ENCODE results near the gene CTRB1. TPM values are rescaled to one million over a fixed set of nuclear protein-coding genes. Genes with fewer than 3 reads are reported as not detected.

CTRB1 gene
- total and polyA plus RNA-seq, 2 of the 13 experiments (the other 11 are each of a cell fraction or from before 2014, with no cell fraction given), result not detected

DNA sequence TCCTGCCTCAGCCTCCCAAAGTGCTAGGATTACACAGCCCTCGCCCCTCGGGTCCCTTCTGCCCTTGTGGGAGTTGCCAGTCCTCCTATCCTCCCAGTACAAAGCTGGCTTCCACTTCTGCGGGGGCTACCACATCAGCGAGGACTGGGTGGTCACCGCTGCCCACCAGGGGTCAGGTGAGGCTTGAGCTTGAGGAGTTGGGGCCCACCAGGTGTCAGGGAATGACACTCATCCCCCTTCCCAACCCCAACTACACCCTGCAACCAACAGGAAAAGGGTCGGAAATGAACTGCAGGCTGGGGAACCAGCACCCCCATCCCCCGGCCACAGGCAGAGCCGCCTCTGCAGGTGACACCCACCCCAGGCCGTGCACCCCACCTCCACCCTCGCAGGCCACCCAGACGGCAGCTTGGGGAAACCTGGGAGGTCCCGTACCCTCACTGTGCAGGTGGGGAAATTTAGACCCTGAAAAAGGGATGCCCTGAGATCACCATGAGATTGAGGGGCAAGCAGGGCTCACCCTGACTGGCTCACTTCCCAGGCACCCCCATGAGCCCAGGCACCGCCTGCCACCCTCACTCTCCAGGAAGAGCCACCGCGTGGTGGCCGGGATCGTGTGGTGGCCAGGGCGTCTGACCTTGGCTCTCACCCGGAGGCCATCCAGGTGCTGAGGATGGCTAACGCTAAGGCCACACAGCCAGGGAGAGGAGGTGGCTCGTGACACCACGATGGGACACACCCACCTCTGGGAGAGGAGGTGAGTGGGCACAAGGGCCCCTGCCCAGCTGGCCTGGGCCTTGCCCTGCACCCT lies 8.0 kb downstream of the CTRB1 start (continued):
- TF ChIP-seq, protein P1, sequence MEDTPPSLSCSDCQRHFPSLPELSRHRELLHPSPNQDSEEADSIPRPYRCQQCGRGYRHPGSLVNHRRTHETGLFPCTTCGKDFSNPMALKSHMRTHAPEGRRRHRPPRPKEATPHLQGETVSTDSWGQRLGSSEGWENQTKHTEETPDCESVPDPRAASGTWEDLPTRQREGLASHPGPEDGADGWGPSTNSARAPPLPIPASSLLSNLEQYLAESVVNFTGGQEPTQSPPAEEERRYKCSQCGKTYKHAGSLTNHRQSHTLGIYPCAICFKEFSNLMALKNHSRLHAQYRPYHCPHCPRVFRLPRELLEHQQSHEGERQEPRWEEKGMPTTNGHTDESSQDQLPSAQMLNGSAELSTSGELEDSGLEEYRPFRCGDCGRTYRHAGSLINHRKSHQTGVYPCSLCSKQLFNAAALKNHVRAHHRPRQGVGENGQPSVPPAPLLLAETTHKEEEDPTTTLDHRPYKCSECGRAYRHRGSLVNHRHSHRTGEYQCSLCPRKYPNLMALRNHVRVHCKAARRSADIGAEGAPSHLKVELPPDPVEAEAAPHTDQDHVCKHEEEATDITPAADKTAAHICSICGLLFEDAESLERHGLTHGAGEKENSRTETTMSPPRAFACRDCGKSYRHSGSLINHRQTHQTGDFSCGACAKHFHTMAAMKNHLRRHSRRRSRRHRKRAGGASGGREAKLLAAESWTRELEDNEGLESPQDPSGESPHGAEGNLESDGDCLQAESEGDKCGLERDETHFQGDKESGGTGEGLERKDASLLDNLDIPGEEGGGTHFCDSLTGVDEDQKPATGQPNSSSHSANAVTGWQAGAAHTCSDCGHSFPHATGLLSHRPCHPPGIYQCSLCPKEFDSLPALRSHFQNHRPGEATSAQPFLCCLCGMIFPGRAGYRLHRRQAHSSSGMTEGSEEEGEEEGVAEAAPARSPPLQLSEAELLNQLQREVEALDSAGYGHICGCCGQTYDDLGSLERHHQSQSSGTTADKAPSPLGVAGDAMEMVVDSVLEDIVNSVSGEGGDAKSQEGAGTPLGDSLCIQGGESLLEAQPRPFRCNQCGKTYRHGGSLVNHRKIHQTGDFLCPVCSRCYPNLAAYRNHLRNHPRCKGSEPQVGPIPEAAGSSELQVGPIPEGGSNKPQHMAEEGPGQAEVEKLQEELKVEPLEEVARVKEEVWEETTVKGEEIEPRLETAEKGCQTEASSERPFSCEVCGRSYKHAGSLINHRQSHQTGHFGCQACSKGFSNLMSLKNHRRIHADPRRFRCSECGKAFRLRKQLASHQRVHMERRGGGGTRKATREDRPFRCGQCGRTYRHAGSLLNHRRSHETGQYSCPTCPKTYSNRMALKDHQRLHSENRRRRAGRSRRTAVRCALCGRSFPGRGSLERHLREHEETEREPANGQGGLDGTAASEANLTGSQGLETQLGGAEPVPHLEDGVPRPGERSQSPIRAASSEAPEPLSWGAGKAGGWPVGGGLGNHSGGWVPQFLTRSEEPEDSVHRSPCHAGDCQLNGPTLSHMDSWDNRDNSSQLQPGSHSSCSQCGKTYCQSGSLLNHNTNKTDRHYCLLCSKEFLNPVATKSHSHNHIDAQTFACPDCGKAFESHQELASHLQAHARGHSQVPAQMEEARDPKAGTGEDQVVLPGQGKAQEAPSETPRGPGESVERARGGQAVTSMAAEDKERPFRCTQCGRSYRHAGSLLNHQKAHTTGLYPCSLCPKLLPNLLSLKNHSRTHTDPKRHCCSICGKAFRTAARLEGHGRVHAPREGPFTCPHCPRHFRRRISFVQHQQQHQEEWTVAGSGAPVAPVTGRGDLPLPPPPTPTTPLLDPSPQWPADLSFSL (CRISPR knock-in tag; IDR thresholded peaks at IDR 0.05), result no peak
- TF ChIP-seq, protein P2, sequence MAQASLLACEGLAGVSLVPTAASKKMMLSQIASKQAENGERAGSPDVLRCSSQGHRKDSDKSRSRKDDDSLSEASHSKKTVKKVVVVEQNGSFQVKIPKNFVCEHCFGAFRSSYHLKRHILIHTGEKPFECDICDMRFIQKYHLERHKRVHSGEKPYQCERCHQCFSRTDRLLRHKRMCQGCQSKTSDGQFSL (CRISPR knock-in tag; IDR thresholded peaks at IDR 0.05), result no peak
- TF ChIP-seq HNRNPUL1 (IDR thresholded peaks at IDR 0.05; ENCODE audit: low read depth, low read length), result no peak
- TF ChIP-seq, protein P3, sequence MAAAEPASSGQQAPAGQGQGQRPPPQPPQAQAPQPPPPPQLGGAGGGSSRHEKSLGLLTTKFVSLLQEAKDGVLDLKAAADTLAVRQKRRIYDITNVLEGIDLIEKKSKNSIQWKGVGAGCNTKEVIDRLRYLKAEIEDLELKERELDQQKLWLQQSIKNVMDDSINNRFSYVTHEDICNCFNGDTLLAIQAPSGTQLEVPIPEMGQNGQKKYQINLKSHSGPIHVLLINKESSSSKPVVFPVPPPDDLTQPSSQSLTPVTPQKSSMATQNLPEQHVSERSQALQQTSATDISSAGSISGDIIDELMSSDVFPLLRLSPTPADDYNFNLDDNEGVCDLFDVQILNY (CRISPR knock-in tag; conservative IDR thresholded peaks at IDR 0.05), result no peak
- TF ChIP-seq KDM1A (CRISPR knock-in tag; IDR thresholded peaks at IDR 0.05), result no peak
- TF ChIP-seq ZNF775 (CRISPR knock-in tag; IDR thresholded peaks at IDR 0.05; ENCODE audit: borderline replicate concordance), result no peak
- TF ChIP-seq ATRX (CRISPR knock-in tag; IDR thresholded peaks at IDR 0.05; ENCODE audit: borderline replicate concordance), result no peak
- TF ChIP-seq BRD4 (CRISPR knock-in tag; IDR thresholded peaks at IDR 0.05), result no peak
- no peak for TF ChIP-seq ZNF674 (CRISPR knock-in tag; IDR thresholded peaks at IDR 0.05; ENCODE audit: low read depth)
- no peak for TF ChIP-seq FOXO1 (CRISPR knock-in tag; IDR thresholded peaks at IDR 0.05)
- TF ChIP-seq HDAC6 (IDR thresholded peaks at IDR 0.05; ENCODE audit: low read depth, low read length), result no peak
- no peak for TF ChIP-seq NR1H2 (CRISPR knock-in tag; IDR thresholded peaks at IDR 0.05; ENCODE audit: borderline replicate concordance, low read depth)
- TF ChIP-seq, protein P4, sequence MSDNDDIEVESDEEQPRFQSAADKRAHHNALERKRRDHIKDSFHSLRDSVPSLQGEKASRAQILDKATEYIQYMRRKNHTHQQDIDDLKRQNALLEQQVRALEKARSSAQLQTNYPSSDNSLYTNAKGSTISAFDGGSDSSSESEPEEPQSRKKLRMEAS (IDR thresholded peaks at IDR 0.05), result 0 out of 2 replicates have a peak, but pooled peaks have one; percentile 27
- no peak for TF ChIP-seq ZNF124 (CRISPR knock-in tag; IDR thresholded peaks at IDR 0.05)
- TF ChIP-seq, protein P5, sequence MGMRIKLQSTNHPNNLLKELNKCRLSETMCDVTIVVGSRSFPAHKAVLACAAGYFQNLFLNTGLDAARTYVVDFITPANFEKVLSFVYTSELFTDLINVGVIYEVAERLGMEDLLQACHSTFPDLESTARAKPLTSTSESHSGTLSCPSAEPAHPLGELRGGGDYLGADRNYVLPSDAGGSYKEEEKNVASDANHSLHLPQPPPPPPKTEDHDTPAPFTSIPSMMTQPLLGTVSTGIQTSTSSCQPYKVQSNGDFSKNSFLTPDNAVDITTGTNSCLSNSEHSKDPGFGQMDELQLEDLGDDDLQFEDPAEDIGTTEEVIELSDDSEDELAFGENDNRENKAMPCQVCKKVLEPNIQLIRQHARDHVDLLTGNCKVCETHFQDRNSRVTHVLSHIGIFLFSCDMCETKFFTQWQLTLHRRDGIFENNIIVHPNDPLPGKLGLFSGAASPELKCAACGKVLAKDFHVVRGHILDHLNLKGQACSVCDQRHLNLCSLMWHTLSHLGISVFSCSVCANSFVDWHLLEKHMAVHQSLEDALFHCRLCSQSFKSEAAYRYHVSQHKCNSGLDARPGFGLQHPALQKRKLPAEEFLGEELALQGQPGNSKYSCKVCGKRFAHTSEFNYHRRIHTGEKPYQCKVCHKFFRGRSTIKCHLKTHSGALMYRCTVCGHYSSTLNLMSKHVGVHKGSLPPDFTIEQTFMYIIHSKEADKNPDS (CRISPR knock-in tag; IDR thresholded peaks at IDR 0.05), result no peak
- TF ChIP-seq, protein P6, sequence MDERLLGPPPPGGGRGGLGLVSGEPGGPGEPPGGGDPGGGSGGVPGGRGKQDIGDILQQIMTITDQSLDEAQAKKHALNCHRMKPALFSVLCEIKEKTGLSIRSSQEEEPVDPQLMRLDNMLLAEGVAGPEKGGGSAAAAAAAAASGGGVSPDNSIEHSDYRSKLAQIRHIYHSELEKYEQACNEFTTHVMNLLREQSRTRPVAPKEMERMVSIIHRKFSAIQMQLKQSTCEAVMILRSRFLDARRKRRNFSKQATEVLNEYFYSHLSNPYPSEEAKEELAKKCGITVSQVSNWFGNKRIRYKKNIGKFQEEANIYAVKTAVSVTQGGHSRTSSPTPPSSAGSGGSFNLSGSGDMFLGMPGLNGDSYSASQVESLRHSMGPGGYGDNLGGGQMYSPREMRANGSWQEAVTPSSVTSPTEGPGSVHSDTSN (CRISPR knock-in tag; IDR thresholded peaks at IDR 0.05), result no peak
- TF ChIP-seq ZNF207 (IDR thresholded peaks at IDR 0.05; ENCODE audit: borderline replicate concordance), result no peak
- no peak for TF ChIP-seq ZSCAN31 (CRISPR knock-in tag; IDR thresholded peaks at IDR 0.05; ENCODE audit: low read depth)
- TF ChIP-seq RARG (CRISPR knock-in tag; IDR thresholded peaks at IDR 0.05; ENCODE audit: low read depth), result no peak
